Heart left ventricle (tissue), 16 donors: Measurements from ENCODE around the gene PON1. TPM values are rescaled to one million over a fixed set of nuclear protein-coding genes. Genes with fewer than 3 reads are reported as not detected.

Source experiments
- ATAC-seq, 4 donors: fragments of 200-7000 bp; cut with Tn5 transposase; one replicate each; pipeline ENCODE4 v1.9.1; 2020 to 2022; ENCODE audit warnings: moderate library complexity in 4 of 4, mild to moderate bottlenecking in 3 of 4, moderate number of reproducible peaks in 1 of 4
- DNase-seq, 5 donors: peaks; one replicate each; pipeline ENCODE4 v3.0.0-alpha.2; 2020
- H3K27ac ChIP-seq, 12 donors: fragments of 200-600 bp; sonication (generic) in 4 of 12; one replicate each; pipeline versions ENCODE4 v1.5.0 to v1.8.0; 2016 to 2022; ENCODE audit warnings: mild to moderate bottlenecking in 2 of 12
- H3K27me3 ChIP-seq, 9 donors: fragments of 200-600 bp; sonication (generic) in 2 of 9; one replicate each; pipeline versions ENCODE4 v1.5.1 to v1.8.0; 2016 to 2022; ENCODE audit warnings: mild to moderate bottlenecking in 3 of 9
- H3K36me3 ChIP-seq, 9 donors: fragments of 200-600 bp; sonication (generic) in 2 of 9; one replicate each; pipeline versions ENCODE4 v1.5.0 to v1.8.0; 2018 to 2022; ENCODE audit warnings: mild to moderate bottlenecking in 2 of 9
- H3K4me1 ChIP-seq, 12 donors: fragments of 200-600 bp; sonication (generic) in 4 of 12; one replicate each; pipeline versions ENCODE4 v1.5.0 to v1.8.0; 2016 to 2022; ENCODE audit warnings: mild to moderate bottlenecking in 3 of 12
- H3K4me3 ChIP-seq, 12 donors: fragments of 200-600 bp; sonication (generic) in 4 of 12; one replicate each; pipeline versions ENCODE4 v1.5.0 to v1.8.0; 2017 to 2022; ENCODE audit warnings: mild to moderate bottlenecking in 9 of 12, moderate library complexity in 4 of 12
- H3K9me3 ChIP-seq, 12 donors: fragments of 200-600 bp; sonication (generic) in 4 of 12; one replicate each; pipeline versions ENCODE4 v1.5.0 to v1.8.0; 2016 to 2022; ENCODE audit warnings: mild to moderate bottlenecking in 1 of 12
- CTCF ChIP-seq, 12 donors: fragments of 200-600 bp; sonication (generic) in 4 of 12; IDR thresholded peaks; one replicate each; pipeline versions ENCODE4 v1.5.0 to v1.8.0; 2018 to 2022; ENCODE audit warnings: antibody characterized with exemption in 12 of 12, mild to moderate bottlenecking in 5 of 12
- POLR2A ChIP-seq, 2 donors: fragments of 450-650 bp; IDR thresholded peaks; one replicate each; pipeline ENCODE4 v1.6.1; 2017; ENCODE audit warnings: antibody characterized with exemption in 2 of 2, mild to moderate bottlenecking in 2 of 2, moderate library complexity in 2 of 2
- WGBS, 4 donors: extraction: QIAGEN DNeasy Blood & Tissue Kit in 2 of 4; methylation state at CpG; one replicate each; pipeline versions ENCODE4 v1.1.5 to v1.1.7; 2013 to 2018; 5-methylcytosine and 5-hydroxymethylcytosine counted together
- intact Hi-C, 10 donors: fragments of 100-400 bp; cut with DNase I; formaldehyde crosslinking; loops; one replicate each; pipeline versions ENCODE4 v1.11.1 to v1.14.2; 2022
- polyA plus RNA-seq, 2 donors: library from polyadenylated mRNA; stranded (reverse); fragments of 200-250 nt; gene quantifications; one replicate each; pipeline ENCODE4 v1.2.3, GENCODE V29; 2013
- total RNA-seq, 9 donors: library from RNA; depleted of rRNA in 2 of 9; stranded (reverse); fragments of >200 nt in 2 of 9; fragmentation: NEBNext Ultra II Directional in 3 of 9; extraction: Animal tissue kit (Norgen Biotek cat#: 25700) in 3 of 9; gene quantifications; one replicate each; pipeline versions ENCODE4 v1.1.0 to v1.2.4, GENCODE V29; 2016 to 2023
- donor health status: ischemic (EF 13 %, LVEDD 7.1; RV severe dilation, severe dysfunction).
- donor health status: healthy with polysubstance abuse.
- donor health status: DM: no; HTN: yes; CAD: no.
- donor health status: DM: no; HTN: no; CAD: no.
- donor health status: ischemic (EF 25% LVEDD 6.9; RV normal size, moderate dysfunction).
- donor health status: ischemic (EF 25% LVEDD 5.7; RV mildly dilated, moderate dysfunction).
- donor health status: healthy.
- donor health status: DM: yes; HTN: yes; CAD: no.
- donor health status: ischemic (EF 35%, LVEDD 5.7; RV mildly dilated, moderate dysfunction).
- donor health status: nonischemic (EF 11% LVEDD 7.7; RV severe dilation, severe dysfunction).
- donor health status: DM: yes; HTN: yes; CAD: no.
- donor health status: PGD.
- donor health status: ischemic (EF 29% LVEDD 5.4; RV normal size, mild dysfunction).
- donor health status: nonischemic (EF 23%, LVEDD 6.1; RV moderate dilation, normal function).

The PON1 gene
- total and polyA plus RNA-seq, 11 donors = 0.07 to 0.39 (median 0.32) TPM; not detected in 8

GRCh38 chr7:95265634-95266033, 58.7 kb downstream of the PON1 start:
- Histone ChIP-seq H3K4me1 (no peaks in the 10 kb centered on the region), H3K9me3 (no peaks in the 10 kb centered on the region), H3K27ac (no peak overlapping the region), H3K36me3 (peaks cover 0 to 13% (median 0%) of the 10 kb centered on the region in 9 donors), H3K4me3 (no peak overlapping the region), H3K27me3 (no peaks in the 10 kb centered on the region)
- 90 to 98% (median 94%) methylated on average over 2 of the region's 2 CpGs for WGBS, 4 donors
- ATAC-seq = no peak
- DNase-seq = no peak
- no peak for TF ChIP-seq POLR2A (IDR thresholded peaks at IDR 0.05)
- no peak for TF ChIP-seq CTCF (IDR thresholded peaks at IDR 0.05)
- intact Hi-C loops = loop anchor here in 1 of 10 donors (10.0 kb wide), 1 partner anchor 209 kb away; no protein-coding TSS in a partner anchor

- no peaks in the 10 kb centered on the region for H3K4me1 ChIP-seq
- no peaks in the 10 kb centered on the region for H3K27me3 ChIP-seq
- intact Hi-C loops = loop anchor here in 1 of 10 donors (10.0 kb wide), 1 partner anchor 210 kb away; no protein-coding TSS in a partner anchor
- peak in 2 of 4 donors; percentile 13 to 76 for ATAC-seq
- no peak overlapping the region for H3K27ac ChIP-seq
- DNase-seq = no peak
- H3K9me3 ChIP-seq = no peaks in the 10 kb centered on the region
- H3K4me3 ChIP-seq = no peak overlapping the region
- H3K36me3 ChIP-seq = peaks cover 0 to 9% (median 0%) of the 10 kb centered on the region in 9 donors
- TF ChIP-seq CTCF (IDR thresholded peaks at IDR 0.05) (no peak), POLR2A (IDR thresholded peaks at IDR 0.05) (no peak)
- 54 to 63% (median 59%) methylated on average over 6 of the region's 6 CpGs for WGBS, 4 donors
Measured at GRCh38 chr7:95264363-95264891, 59.9 kb downstream of the PON1 start.

- no peaks in the 10 kb centered on the region for H3K9me3 ChIP-seq
- DNase-seq (no peak), ATAC-seq (no peak)
- WGBS, 4 donors = 61 to 86% (median 72%) methylated on average over 4 of the region's 4 CpGs
- TF ChIP-seq CTCF (IDR thresholded peaks at IDR 0.05) (no peak), POLR2A (IDR thresholded peaks at IDR 0.05) (no peak)
- H3K4me3 ChIP-seq = no peak overlapping the region
- no peak overlapping the region for H3K27ac ChIP-seq
- intact Hi-C loops = loop anchor here in 1 of 10 donors (10.0 kb wide), 1 partner anchor 211 kb away; no protein-coding TSS in a partner anchor
- no peaks in the 10 kb centered on the region for H3K4me1 ChIP-seq
- peaks cover 0 to 5% (median 0%) of the 10 kb centered on the region in 9 donors for H3K36me3 ChIP-seq
- H3K27me3 ChIP-seq = no peaks in the 10 kb centered on the region
Measured at GRCh38 chr7:95263785-95264362, 60.5 kb downstream of the PON1 start.

GRCh38 chr7:95262875-95263274, 61.5 kb downstream of the PON1 start:
- H3K27ac ChIP-seq = no peak overlapping the region

More at GRCh38 chr7:95262875-95263274, 61.5 kb downstream of the PON1 start:
- Histone ChIP-seq H3K9me3 (no peaks in the 10 kb centered on the region), H3K27me3 (no peaks in the 10 kb centered on the region), H3K36me3 (no peaks in the 10 kb centered on the region), H3K4me1 (no peaks in the 10 kb centered on the region), H3K4me3 (no peak overlapping the region)
- DNase-seq = no peak
- ATAC-seq = no peak
- intact Hi-C loops = loop anchor here in 1 of 10 donors (10.0 kb wide), 1 partner anchor 212 kb away; no protein-coding TSS in a partner anchor
- 86 to 96% (median 93%) methylated on average over 2 of the region's 2 CpGs for WGBS, 4 donors
- TF ChIP-seq POLR2A (IDR thresholded peaks at IDR 0.05) = no peak
- no peak for TF ChIP-seq CTCF (IDR thresholded peaks at IDR 0.05)
